Osteocyte (in vitro differentiated cells): ENCODE data around the gene DNAJB11. TPM values are rescaled to one million over a fixed set of nuclear protein-coding genes. Genes with fewer than 3 reads are reported as not detected.

Experiments
- DNase-seq: peaks from one replicate; pipeline ENCODE4 v3.0.0; 2021; ENCODE audit warnings: mixed read lengths; ENCODE audit not compliant: unreplicated experiment; ENCODE audit errors: extremely low spot score
- H3K27ac Mint-ChIP-seq: one replicate; pipeline ENCODE4 v1.8.0; 2021; ENCODE audit warnings: mild to moderate bottlenecking, mixed read lengths; ENCODE audit not compliant: unreplicated experiment
- H3K27me3 Mint-ChIP-seq: one replicate; pipeline ENCODE4 v1.8.0; 2021; ENCODE audit warnings: mixed read lengths; ENCODE audit not compliant: unreplicated experiment
- H3K36me3 Mint-ChIP-seq: one replicate; pipeline ENCODE4 v1.8.0; 2021; ENCODE audit warnings: mixed read lengths; ENCODE audit not compliant: unreplicated experiment
- H3K4me1 Mint-ChIP-seq: one replicate; pipeline ENCODE4 v1.8.0; 2021; ENCODE audit warnings: mixed read lengths; ENCODE audit not compliant: unreplicated experiment
- H3K4me3 Mint-ChIP-seq: one replicate; pipeline ENCODE4 v1.8.0; 2021; ENCODE audit warnings: mild to moderate bottlenecking, moderate library complexity, mixed read lengths; ENCODE audit not compliant: unreplicated experiment
- H3K9me3 Mint-ChIP-seq: one replicate; pipeline ENCODE4 v1.8.0; 2021; ENCODE audit warnings: mixed read lengths; ENCODE audit not compliant: unreplicated experiment
- CTCF ChIP-seq: fragments of 200-600 bp; sonication (generic); IDR thresholded peaks from 2 replicates; pipeline ENCODE4 v1.5.0; 2021; ENCODE audit warnings: antibody characterized with exemption, mild to moderate bottlenecking, moderate library complexity
- total RNA-seq: library from RNA; stranded (reverse); gene quantifications from 2 replicates; pipeline ENCODE4 v1.2.1, GENCODE V29; 2021

DNAJB11 gene
- total RNA-seq, 1 donor from 2014 or later: 75.8 TPM

GRCh38 chr3:186540835-186541226, 29.7 kb upstream of the DNAJB11 start:
- H3K27me3 Mint-ChIP-seq: no peaks in the 10 kb centered on the region
- no peak for DNase-seq
- no peak overlapping the region for H3K27ac Mint-ChIP-seq

GRCh38 chr3:186544281-186544680, 26.2 kb upstream of the DNAJB11 start, which contains the start of gene CRYGS:
CRYGS (minus strand) TSS chr3:186544380; CDS start chr3:186544326, 54 bp downstream.
- peaks cover 3% of the 10 kb centered on the region for H3K4me1 Mint-ChIP-seq
- DNase-seq: no peak
- TF ChIP-seq CTCF: no peak
- H3K27ac Mint-ChIP-seq: no peak within 1 kb of the TSS
- H3K27me3 Mint-ChIP-seq: no peaks in the 10 kb centered on the region
- no peak within 1 kb of the TSS for H3K4me3 Mint-ChIP-seq
- H3K36me3 Mint-ChIP-seq: peaks cover 15% of the 10 kb centered on the region
- no peaks in the 10 kb centered on the region for H3K9me3 Mint-ChIP-seq

More at GRCh38 chr3:186540835-186541226, 29.7 kb upstream of the DNAJB11 start:
- no peak overlapping the region for H3K4me3 Mint-ChIP-seq
- peaks cover 5% of the 10 kb centered on the region for H3K36me3 Mint-ChIP-seq
- peaks cover 3% of the 10 kb centered on the region for H3K4me1 Mint-ChIP-seq
- no peak for TF ChIP-seq CTCF
- H3K9me3 Mint-ChIP-seq: no peaks in the 10 kb centered on the region

DNA sequence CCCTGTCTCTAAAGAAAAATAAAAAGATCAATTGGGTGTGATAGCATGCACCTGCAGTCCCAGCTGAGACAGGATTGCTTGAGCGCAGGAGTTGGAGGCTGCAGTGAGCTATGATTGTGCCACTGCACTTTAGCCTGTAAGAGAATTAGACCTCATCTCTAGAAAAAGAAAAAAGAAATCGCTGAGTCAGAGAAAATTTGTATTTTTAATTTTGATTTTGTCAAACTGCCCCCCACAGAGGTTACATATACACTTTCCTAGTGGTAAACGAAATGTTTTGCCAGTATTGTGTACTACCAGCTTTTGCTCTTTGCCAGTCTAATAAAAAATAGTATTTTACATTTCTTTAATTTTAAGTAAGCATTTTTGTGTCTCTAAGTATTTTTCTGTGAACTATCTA, 21.0 kb upstream of the DNAJB11 start:
- Mint-ChIP-seq H3K27ac (no peak overlapping the region), H3K9me3 (no peaks in the 10 kb centered on the region), H3K27me3 (no peaks in the 10 kb centered on the region), H3K36me3 (peaks cover 27% of the 10 kb centered on the region), H3K4me3 (no peak overlapping the region), H3K4me1 (no peaks in the 10 kb centered on the region)
- no peak for TF ChIP-seq CTCF
- no peak for DNase-seq

- TF ChIP-seq CTCF: no peak
- H3K4me1 Mint-ChIP-seq: no peaks in the 10 kb centered on the region
- H3K27me3 Mint-ChIP-seq: no peaks in the 10 kb centered on the region
- no peaks in the 10 kb centered on the region for H3K9me3 Mint-ChIP-seq
- no peak for DNase-seq
- peaks cover 41% of the 10 kb centered on the region for H3K36me3 Mint-ChIP-seq
- H3K27ac Mint-ChIP-seq: no peak overlapping the region
- no peak overlapping the region for H3K4me3 Mint-ChIP-seq
Measured at GRCh38 chr3:186551387-186551786, 19.1 kb upstream of the DNAJB11 start.

GRCh38 chr3:186552408-186553031, 18.0 kb upstream of the DNAJB11 start:
- Mint-ChIP-seq H3K27me3 (no peaks in the 10 kb centered on the region), H3K4me3 (no peak overlapping the region), H3K4me1 (no peaks in the 10 kb centered on the region), H3K36me3 (peaks cover 44% of the 10 kb centered on the region), H3K9me3 (no peaks in the 10 kb centered on the region), H3K27ac (no peak overlapping the region)
- DNase-seq: no peak
- no peak for TF ChIP-seq CTCF
